ENCODE data around the gene SAMD14.

The SAMD14 gene

DNA sequence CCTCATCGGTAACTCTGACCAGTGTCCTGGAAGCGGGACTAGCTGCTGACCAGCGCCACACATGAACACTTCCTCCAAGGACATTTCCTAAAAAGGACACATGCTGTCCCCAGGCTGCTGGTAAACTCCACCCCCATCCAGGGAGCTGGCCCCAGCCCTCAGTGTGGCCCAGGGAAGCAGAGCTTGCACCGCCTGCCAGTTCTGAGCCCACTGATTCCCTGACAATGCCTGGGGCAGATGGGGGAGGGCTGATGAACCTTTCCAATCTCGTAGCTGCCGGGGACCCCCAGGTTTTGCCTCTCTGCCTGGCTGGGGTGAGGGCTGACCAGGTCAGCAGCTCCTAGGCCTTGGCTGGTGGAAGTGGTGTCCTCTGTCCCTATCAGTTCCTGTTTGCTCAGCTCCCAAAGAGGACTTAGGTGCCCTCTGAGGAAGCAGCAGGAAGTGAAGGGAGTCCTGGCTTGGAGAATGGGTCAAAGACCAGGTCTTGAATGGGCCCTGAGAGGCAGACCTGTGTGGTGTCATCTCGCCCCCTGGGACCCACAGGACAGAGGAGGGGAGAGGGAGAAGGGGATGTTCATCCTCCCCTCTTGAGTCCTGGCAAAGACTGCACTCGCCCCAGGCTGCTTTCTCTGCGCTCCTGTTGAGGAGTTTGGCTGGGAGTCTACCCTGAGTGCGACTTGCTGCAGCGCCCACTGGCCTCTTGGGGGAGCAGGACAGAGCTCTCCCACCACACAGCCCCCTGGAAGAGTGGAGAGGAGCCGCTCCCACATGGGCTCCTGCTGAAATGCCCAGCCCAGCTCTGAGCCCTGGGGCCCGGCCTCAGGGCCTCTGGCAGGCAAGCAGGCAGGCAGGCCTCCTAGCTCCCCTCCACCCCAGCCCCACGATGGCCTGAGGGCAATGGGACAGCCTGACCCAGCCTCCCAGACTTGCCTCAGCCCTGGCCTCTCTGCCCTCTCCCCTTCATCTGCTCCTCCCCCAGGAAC lies 18.0 kb downstream of the SAMD14 start:
- DNase-seq, result no peak

DNA sequence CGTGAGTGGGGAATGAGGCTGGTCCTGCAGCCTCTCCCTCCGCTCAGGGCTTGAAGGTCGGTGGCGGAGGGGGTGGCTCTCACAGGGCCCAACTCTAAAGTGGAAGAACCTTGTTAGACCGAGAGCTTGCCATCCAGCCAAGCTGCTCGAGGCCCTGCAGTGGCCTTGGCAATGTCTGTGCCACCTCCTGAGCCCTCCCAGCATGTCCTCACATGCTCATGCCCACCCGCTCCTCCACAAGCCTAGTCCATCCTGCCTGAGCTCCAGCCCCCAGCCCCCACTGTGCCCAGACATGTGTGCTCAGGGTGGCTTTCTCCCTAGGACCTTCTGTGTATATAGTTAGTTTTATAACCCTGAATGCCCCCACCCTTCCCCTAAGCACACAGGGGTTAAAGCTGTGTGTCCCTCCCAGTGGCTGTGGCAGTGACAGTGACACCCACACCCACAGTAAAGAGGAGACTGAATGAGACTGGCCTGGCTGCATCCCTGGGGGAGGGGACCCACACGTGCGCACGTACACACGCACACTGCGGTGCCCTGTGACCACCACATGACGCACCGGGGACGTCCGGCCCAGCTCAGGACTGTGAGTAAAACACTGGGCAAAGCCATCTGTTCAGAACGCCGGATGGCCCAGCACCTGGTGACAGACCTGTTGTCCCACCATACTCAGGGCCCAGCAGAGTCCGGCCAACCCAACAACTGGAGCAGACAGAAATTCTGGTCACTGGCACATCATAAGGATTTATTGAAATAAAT lies 19.2 kb downstream of the SAMD14 start:
- DNase-seq, result no peak

DNA sequence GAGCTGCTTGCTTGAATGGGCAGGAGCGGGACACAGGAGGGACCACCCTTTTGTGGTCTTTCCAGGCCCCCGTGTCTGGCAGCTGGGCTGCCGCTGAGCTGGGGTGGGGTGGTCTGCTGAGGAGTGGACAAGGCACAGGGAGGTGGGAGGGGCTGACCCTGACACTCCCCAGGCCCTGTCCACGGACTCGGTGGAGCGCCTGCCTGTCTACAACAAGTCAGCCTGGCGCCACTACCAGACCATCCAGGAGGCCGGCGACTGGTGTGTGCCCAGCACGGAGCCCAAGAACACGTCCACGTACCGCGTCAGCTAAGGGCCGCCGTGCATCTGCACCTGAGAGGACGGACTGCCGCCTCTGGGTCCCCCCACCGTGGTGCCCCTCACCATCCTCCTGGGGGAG lies 20.2 kb downstream of the SAMD14 start:
- no peak for DNase-seq

DNA sequence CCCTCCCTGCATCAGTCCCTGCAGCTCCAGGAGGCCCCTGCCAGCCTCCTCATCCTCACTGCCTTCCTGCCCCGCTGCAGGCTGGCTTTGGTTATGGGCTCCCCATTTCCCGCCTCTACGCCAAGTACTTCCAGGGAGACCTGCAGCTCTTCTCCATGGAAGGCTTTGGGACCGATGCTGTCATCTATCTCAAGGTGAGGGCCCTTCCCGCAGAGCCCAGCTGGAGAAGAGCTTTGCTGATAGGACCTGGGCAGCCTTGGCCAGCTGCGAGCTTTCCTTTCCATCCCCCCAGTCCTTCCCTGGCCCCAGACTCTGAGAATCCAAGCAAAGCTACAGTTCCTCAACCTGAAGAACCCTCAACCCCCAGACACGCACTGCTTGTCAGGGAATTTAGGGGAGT lies 20.8 kb downstream of the SAMD14 start:
- DNase-seq, result no peak

DNA sequence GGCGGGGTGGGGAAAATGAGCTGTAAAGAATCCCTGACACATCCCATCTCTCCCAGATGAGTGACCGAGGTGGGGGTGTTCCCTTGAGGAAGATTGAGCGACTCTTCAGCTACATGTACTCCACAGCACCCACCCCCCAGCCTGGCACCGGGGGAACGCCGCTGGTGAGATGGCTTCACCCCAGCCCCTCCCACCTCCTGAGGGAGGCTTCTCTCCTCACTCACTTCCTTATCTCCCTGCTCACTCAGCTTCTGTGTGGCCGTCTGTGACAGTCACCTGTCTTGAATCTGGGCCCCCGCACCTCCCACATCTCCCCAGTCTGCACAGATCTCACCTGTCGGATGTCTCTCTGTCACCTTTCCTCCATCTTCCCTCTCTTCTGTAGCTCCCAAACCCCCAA lies 21.4 kb downstream of the SAMD14 start:
- no peak for DNase-seq

DNA sequence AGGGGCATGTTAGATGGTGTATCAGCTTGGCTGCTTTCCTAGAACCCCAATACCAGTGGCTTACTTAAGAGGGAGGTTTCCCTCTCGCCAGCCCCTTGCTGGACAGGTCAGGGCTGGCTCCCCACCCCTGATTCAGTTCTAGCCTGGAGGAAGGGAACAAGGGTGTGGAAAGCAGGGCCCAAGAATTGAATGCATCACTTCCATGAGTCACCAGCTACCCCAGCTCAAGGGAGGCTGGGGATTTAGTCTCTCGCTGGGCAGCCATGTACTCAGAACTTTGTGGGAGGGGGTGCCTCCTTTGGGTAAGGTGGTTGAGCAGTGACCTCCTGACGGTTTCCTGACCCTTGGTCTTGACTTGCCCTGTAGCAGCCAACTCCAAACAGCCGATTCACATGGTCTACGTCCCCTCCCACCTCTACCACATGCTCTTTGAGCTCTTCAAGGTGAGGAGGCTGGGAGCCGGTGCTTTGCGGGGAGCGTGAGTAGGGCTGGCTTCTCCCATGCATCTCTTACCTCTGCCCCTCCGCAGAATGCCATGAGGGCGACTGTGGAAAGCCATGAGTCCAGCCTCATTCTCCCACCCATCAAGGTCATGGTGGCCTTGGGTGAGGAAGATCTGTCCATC lies 22.1 kb downstream of the SAMD14 start:
- no peak for DNase-seq

DNA sequence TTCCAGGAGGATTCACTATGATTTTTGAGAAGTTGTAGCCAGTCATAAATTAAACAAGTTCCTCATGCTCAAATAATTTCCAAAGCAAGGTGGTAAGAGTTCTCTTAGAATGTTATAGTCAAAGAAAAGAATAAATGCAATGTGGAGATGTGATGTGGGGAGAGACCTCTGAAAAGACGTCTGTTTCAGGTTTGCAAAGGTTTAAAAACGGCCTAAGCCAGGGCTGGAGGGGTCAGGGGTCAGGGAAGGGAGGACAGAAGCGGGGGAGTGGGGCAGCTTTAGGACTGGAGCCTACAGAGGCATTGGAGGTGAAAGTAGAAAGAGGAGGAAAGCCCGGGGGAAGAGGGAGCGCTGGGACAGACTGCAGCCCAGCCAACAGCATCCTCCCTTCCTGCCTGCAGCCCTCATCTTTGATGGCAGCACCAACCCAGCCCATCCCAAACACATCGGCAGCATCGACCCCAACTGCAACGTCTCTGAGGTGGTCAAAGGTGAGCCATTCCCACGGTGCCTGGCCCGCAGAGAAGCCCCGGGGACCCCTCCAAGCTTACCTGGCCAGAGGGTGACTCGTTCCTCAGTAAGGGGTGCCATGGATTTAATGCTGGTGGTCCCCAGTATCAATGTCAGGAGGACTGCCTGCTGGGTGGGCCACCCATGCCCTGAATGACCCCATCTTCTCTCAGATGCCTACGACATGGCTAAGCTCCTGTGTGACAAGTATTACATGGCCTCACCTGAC lies 23.4 kb downstream of the SAMD14 start:
- no peak for DNase-seq

DNA sequence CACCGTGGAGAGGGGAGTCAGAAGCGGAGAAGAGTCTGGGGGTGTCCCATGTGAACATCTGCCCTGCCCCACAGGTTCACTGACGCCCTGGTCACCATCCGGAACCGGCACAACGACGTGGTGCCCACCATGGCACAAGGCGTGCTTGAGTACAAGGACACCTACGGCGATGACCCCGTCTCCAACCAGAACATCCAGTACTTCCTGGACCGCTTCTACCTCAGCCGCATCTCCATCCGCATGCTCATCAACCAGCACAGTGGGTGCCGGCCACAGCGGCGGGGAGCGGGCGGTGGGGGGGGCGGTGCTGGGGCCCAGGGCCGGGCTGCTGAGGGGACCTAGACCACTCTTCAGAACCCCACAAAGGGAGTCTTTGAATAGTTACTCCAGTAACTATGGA lies 24.1 kb downstream of the SAMD14 start:
- no peak for DNase-seq

DNA sequence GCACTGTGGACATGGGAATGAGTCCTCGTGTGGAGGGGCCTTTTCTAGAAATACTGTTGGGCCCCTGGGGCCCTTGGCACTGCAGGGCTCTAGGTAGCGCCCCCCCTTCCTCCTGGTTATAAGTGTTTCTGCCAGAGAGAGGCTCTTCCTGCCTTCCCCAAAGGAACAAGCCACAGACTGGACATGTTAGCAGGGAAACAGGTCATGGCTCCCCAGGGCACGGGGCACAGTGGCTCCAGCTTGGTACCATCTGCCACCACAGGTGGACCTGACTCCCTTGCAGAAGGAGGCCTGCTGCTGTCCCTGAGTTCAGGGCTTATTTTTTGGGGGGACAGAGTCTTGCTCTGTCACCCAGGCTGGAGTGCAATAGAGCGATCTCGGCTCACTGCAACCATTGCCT lies 26.0 kb downstream of the SAMD14 start:
- DNase-seq, result no peak

DNA sequence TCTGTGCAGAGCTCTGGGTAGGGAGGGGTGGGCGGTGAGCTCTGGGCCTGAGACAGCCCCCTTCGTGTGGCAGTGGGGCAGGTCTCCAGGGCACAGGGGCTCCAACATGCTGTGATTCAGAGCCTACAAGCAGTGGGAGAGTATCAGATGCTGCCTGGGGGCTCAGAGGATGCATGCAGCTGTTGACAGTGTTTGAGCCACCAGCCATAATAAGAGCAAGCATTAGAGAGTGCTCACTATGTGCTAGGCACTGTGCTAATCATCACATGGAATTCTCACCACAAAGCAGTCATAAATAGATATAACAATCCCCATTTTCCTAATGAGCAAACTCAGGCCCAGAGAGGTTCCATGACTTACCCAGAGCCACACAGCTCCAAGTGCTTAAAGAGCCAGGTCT lies 26.7 kb downstream of the SAMD14 start:
- no peak for DNase-seq

DNA sequence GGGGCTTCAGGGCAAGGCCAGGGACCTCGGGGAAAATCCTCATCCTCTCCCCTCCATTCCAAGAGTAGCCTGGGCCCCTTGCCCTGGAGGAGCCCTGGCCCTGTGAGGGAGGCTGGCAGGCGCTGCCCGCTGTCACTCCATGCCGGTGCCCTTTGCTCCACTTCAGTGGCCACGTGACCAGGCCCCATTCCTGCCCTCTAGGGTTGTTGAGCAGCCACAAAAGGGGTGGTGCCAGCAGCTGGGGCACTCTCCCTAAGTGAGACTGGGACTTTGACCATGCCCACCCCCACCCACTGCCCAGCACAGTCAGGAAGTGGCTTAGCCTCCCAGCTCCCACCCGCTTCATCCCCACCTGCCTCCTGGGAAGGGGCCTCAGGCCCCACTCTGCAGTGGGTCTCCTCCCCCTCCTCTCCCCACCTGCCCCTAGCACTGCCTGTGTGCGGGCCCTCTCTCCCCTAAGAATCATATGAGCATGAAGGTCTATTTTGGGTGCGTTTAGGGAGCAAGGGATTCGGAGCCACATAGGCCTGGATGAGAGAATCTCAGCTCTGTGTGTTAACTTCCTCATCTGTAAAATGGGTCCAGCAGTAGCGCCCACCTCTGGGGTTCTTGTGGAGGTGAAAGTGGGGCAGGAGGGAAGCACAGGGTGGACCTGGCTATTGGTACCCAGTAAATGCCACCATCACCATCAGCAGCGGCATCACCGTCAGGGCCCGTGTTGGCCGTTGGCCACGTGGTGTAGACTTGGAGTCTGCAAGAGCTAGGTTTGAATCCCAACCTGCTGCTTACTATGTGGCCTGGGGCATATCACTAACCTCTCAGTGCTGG lies 27.6 kb downstream of the SAMD14 start:
- DNase-seq, result no peak

DNA sequence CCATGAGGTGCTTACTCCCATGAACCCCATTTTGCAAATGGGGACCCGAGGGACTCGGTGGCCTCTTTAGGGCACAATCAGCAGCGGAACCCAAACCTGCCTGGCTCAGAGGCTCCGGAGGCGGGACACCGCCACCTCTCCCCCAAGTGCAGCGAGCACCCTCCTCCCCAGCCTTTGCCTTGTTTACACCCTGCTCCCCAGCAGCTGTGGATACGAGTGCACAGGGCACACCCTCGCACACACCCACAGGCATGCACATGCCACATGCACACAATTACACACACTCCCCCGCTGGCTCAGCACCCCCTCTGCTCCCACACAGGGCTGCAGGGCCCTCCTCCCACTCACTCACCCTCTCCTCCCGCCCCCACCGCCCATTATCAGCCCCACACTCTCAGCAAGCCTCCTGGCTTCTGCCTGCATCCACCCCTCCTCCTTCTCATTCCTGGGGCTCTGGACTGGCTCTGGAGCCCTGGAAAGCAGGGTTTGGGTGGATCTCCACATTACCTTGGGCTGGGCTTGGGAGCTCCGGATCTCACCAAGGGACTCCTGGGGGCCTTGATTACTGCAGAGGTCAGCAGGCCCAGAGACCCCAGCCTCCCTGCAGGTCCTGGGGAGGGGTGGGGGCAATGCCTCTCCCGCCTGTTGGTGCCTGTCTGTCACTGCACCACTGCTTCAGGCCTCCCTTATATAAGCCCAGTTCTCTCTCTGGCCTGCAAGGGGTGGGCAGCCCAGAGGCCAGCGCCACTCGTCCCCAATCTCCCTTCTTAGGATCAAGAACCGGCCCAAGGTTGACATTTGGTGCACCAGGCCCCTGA lies 28.4 kb downstream of the SAMD14 start:
- no peak for DNase-seq

DNA sequence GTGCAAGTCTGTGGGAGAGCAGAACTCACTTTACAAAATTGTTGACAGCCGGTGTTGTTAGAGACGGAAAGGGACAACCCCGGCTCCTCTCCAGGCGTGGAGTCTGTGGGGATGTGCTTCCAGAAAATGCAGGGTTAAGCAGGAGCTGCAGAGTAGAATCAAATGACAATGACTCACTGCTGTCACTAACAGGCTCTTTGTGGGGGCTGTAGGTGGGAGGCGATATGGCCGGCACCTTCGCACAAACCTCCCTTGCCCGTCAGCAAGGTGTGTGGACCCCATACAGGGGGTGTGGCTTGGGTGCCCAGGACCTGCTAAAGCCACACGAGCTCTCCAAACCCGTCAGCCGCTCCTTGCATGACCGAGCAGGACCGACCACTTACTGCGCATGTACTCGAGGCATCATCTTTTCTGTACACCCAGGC lies 29.0 kb downstream of the SAMD14 start:
- no peak for DNase-seq

DNA sequence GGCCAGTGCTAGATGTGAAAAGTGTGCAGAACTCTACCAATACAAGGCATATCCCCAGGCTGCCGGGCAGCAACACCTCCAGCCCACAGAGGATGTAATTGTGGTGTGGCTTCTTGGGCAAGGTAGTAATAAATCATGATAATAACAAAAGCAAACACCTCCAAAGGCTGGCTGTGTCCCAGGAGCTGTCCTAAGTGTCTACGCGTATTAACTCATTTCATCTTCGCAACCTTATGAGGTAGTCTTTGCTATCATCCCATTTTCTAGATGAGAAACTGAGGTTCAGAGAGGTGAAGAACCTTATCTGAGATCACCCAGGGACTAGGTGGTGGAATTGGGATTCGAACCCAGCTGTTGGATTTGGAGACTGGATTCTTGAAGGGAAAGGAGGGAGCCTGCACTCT lies 29.5 kb downstream of the SAMD14 start:
- no peak for DNase-seq

DNA sequence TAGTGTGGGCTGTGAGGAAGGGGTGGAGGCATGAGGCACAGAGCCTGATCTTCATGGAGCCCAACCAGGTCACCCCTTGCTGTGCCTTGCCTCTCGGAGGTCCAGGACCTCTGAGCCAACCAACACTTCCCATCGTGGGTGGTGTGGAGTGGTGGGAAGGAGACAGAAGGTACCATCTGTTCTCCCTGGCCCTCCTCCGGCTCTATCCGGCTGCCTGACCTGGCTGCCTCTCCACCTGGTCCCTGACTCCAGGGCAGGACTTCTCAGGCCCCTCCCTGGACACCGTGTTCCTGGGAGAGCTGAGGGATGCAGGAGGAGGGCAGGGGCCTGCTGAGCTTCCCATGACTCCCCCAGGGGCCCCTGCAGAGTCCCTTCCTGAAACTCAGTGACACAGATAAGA lies 31.0 kb downstream of the SAMD14 start:
- no peak for DNase-seq

DNA sequence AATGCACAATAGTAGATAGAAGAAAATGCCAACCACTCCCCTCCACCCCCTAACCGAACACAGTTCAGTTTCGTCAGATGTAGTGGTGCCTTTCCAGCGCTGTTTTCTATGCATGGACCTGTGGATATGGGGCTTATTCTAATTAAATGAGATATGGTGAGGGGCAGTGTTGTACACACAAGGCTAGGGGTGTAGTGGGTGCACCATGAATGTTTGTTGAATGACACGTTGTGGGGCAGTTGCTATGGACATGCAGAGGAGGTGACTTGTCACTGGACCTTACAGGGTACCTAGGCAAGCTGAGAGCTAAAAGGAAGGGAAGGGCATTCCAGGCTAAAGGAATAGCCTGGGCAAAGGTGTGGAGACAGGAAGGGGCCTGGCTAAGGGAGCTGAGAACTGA lies 31.4 kb downstream of the SAMD14 start:
- DNase-seq, result no peak

DNA sequence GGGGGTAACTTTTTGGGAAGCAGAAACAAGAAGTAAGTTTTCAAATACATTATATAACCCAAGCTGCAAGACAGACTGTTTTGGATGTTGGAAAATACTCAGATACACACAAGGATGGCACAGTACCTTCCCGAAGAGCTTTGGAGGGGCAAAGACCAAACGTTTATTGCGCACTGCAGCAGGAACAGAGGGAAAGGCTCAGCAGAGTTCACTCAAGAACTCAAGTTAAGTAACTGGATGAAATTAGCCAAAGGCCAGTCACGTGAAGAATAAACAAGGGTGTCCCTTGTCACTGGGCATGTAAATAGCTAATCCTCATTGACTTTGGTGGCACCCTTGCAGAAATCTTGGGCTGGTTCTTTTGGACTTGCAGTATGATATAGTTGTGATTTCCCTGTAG lies 32.0 kb downstream of the SAMD14 start:
- DNase-seq, result no peak

DNA sequence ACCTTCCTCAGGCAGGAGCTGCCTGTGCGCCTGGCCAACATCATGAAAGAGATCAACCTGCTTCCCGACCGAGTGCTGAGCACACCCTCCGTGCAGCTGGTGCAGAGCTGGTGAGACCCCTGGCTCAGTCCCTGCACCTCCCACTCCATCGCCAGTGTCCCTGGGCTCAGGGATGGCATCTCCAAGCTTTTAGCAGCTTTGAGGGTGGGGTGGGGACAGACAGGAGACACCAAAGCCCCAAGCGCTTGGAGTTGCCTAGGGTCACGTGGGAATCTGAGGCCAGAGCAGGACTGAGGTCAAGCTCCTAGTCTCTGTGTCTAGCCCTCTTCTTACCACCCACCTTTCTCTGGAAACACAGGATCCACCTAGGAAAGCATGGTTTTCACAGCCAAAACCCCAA lies 32.5 kb downstream of the SAMD14 start:
- DNase-seq, result no peak

DNA sequence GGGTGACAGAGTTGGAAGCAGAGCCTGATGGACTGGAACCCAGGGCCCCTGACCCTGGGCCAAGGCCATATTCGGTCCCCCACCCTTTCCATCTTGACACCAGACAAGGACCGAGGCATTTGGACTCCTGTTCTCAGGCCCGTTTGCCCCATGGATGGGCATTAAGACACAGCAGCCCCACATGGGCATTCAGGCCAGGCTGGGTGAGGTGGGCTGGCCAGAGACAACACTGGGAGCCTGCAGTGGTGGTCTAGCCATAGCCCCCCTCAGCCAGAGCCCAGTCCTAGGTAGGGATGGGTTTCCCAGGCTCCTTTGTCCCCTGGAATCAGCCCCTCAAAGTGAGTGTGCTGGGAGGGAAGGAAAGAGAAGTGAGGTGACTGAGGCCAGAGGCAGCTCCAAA lies 33.2 kb downstream of the SAMD14 start:
- DNase-seq, result no peak

DNA sequence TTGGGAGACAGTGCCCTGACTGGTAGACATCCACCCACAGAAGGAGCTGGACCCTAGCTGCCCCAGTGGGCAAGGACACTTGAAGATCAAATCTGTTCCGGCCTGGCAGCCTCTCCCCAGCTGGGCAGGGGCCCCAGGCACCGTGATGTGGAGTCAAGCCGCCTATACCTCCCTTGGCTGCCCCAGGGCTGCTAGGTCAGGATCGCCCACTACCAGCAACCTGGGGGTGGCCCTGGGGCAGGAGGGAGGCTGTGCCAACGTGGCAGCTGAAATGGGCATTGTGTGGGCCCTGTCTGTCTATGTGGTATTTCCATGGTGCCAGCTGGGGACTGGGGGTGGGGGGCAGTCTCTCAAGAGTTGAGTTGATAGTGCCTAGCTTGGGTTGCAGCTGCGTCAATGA lies 33.9 kb downstream of the SAMD14 start:
- DNase-seq, result no peak

DNA sequence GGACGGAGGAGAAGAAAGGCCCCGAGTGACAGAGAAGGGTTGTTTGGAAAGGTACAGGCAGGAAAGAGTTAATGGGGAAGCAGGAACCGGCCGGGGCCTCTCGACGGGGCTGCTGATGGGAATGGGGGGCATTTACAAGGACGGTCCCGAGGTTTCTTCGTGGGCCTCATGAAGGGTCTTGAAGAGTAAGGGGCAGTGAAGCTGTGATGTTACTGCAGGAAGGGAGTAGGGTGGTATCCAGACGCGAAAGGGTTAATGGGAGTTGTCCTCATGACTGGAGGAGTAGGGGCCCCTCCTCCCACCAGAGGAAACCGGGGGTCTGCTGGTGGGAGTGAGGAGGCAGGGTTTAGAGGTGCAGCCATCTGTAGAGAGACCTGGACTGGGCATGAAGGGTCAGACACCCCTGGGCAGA lies 34.3 kb downstream of the SAMD14 start:
- DNase-seq, result no peak

Measured in NCI-H774 (cell line).